A673 (cell line): Measurements from ENCODE around the gene KRT81. TPM values are rescaled to one million over a fixed set of nuclear protein-coding genes. Genes with fewer than 3 reads are reported as not detected.
"Not testable (repeated sequence)": the region's sequence is repeated elsewhere in the genome, so short reads cannot be mapped to it uniquely, and the experiment has no call there.

Source experiments
- BruUV-seq: library from RNA; stranded (reverse); fragments of 400-500 nt; replicated peaks from 2 replicates; lab custom pipeline; 2021; lab: Mats Ljungman, UMichigan
- CTCF ChIA-PET: fragments of 300-600 bp; sonication (Branson Sonifier 250); formaldehyde crosslinking; loops from one replicate; lab custom pipeline; 2022; ENCODE audit warnings: antibody characterized with exemption; lab: Charles Lee
- POLR2A ChIA-PET: fragments of 300-600 bp; sonication (Branson Sonifier 250); formaldehyde crosslinking; loops from one replicate; lab custom pipeline; 2022; ENCODE audit warnings: antibody characterized with exemption; ENCODE audit not compliant: low non-redundant PET; lab: Charles Lee
- DNase-seq: peaks from one replicate; pipeline ENCODE4 v3.0.0-alpha.2; 2015; ENCODE audit warnings: low spot score
- H3K27ac ChIP-seq: fragments of 200-600 bp; sonication (generic); 2 replicates; pipeline ENCODE4 v1.5.1; 2016; ENCODE audit warnings: mixed run types, low read depth, mild to moderate bottlenecking, mixed read lengths, antibody characterized with exemption, low read length; ENCODE audit not compliant: poor library complexity, severe bottlenecking
- H3K27me3 ChIP-seq: fragments of 200-600 bp; sonication (generic); replicated peaks from 2 replicates; pipeline ENCODE4 v1.6.1; 2017; ENCODE audit warnings: mixed run types, low read depth, mild to moderate bottlenecking, mixed read lengths, antibody characterized with exemption, low read length; ENCODE audit not compliant: insufficient read depth, poor library complexity
- H3K36me3 ChIP-seq: fragments of 200-600 bp; sonication (generic); 2 replicates; pipeline ENCODE4 v1.6.1; 2016; ENCODE audit warnings: mixed run types, mild to moderate bottlenecking, mixed read lengths, antibody characterized with exemption, low read length; ENCODE audit not compliant: insufficient read depth, poor library complexity, severe bottlenecking
- H3K4me1 ChIP-seq: fragments of 200-600 bp; sonication (generic); 2 replicates; pipeline ENCODE4 v1.6.1; 2017; ENCODE audit warnings: mixed run types, mild to moderate bottlenecking, mixed read lengths, antibody characterized with exemption, low read length; ENCODE audit not compliant: insufficient read depth, poor library complexity, severe bottlenecking
- H3K4me3 ChIP-seq: fragments of 200-600 bp; sonication (generic); 2 replicates; pipeline ENCODE4 v1.5.1; 2016; ENCODE audit warnings: low read depth, mixed run types, mild to moderate bottlenecking, mixed read lengths, low read length; ENCODE audit not compliant: poor library complexity, severe bottlenecking
- H3K9me3 ChIP-seq: fragments of 200-600 bp; sonication (generic); 2 replicates; pipeline ENCODE4 v1.6.1; 2016; ENCODE audit warnings: mixed run types, low read depth, mild to moderate bottlenecking, mixed read lengths, antibody characterized with exemption, low read length; ENCODE audit not compliant: poor library complexity, severe bottlenecking
- EZH2 ChIP-seq: fragments of 200-600 bp; sonication (generic); IDR thresholded peaks from 2 replicates; pipeline ENCODE4 v1.6.1; 2017; ENCODE audit warnings: borderline replicate concordance, low read depth, mild to moderate bottlenecking, mixed read lengths, antibody characterized with exemption, low read length; ENCODE audit not compliant: poor library complexity, severe bottlenecking
- intact Hi-C: fragments of 100-400 bp; cut with micrococcal nuclease; formaldehyde crosslinking; loops from one replicate; pipeline ENCODE4 v1.10.0; 2022; ENCODE audit not compliant: unreplicated experiment
- total RNA-seq: library from RNA; stranded (reverse); gene quantifications from 2 replicates; pipeline ENCODE4 v1.2.3, GENCODE V29; 2021
- TF ChIP-seq, protein P1 (sequence below): fragments of 300-800, 200-600 bp; sonication (generic); conservative IDR thresholded peaks from 2 replicates; pipeline ENCODE4 v1.5.1; 2017; ENCODE audit warnings: low read depth, mild to moderate bottlenecking, antibody characterized with exemption, low read length, moderate library complexity, mixed read lengths

KRT81 gene
- total RNA-seq, 1 experiment from 2014 or later = 0.30 TPM

DNA sequence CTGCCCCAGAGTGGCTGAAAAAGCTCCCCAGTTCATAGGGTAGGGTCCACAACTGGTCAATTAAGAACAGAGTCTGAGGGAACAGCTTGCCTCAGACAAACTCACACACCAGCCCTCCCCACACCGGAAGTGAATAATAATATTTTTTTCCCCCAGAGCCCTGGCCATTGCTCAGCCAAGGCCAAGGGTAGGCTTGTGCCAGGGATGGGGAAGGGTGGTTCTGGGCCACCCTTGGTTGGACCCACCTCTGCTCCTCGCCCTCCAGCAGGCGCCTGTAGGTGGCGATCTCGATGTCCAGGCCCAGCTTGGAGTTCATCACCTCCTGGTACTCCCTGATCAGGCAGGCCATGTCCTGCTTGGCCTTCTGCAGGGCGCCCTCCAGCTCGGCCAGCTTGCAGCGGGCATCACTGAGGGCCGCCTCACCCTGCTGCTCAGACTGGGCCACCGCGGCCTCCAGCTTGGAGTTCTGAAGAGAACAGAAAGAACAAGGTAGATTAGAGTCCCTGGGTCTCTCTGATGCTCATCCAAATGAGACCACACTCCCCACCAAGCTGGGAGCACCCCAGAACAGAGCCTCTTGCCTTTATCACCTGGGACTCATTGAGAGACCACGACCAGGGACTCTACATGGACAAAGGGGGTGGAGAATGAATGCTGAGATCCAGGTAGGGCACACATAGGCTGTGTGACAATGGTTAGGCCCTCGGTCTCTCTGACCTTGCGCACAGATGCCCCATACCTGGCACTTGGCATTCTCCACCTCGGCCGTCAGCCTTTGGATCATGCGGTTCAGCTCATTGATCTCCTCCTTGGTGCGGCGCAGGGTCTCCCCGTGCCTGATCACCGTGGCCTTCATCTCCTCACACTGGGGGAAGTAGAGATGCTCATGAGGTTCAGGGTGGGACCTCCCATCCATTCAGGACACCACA lies 4.2 kb downstream of the KRT81 start:
- TF ChIP-seq, protein P1, sequence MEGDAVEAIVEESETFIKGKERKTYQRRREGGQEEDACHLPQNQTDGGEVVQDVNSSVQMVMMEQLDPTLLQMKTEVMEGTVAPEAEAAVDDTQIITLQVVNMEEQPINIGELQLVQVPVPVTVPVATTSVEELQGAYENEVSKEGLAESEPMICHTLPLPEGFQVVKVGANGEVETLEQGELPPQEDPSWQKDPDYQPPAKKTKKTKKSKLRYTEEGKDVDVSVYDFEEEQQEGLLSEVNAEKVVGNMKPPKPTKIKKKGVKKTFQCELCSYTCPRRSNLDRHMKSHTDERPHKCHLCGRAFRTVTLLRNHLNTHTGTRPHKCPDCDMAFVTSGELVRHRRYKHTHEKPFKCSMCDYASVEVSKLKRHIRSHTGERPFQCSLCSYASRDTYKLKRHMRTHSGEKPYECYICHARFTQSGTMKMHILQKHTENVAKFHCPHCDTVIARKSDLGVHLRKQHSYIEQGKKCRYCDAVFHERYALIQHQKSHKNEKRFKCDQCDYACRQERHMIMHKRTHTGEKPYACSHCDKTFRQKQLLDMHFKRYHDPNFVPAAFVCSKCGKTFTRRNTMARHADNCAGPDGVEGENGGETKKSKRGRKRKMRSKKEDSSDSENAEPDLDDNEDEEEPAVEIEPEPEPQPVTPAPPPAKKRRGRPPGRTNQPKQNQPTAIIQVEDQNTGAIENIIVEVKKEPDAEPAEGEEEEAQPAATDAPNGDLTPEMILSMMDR = 0 out of 2 replicates have a peak, but pooled peaks have one; percentile 18
- POLR2A ChIA-PET, H3K27me3 ChIP-seq, DNase-seq, H3K4me3 ChIP-seq, intact Hi-C loops, CTCF ChIA-PET, H3K36me3 ChIP-seq, H3K4me1 ChIP-seq, BruUV-seq, H3K9me3 ChIP-seq, H3K27ac ChIP-seq: not testable (repeated sequence)

- no TSS peak for BruUV-seq
- Histone ChIP-seq H3K9me3 (no peaks in the 10 kb centered on the region), H3K27me3 (no peaks in the 10 kb centered on the region), H3K4me3 (no peak overlapping the region), H3K4me1 (no peaks in the 10 kb centered on the region), H3K27ac (no peak overlapping the region), H3K36me3 (no peaks in the 10 kb centered on the region)
- CTCF ChIA-PET = no interaction called here
- POLR2A ChIA-PET = no interaction called here
- intact Hi-C loops = no loop called here
- no peak for DNase-seq
- TF ChIP-seq, protein P1 = no peak
- no peak for TF ChIP-seq EZH2
Measured at GRCh38 chr12:52285851-52286530, 5.3 kb downstream of the KRT81 start.

GRCh38 chr12:52285172-52285745 lies 6.1 kb downstream of the KRT81 start:
- H3K27ac ChIP-seq = no peak overlapping the region
- ChIA-PET POLR2A (interaction anchor here (0.6 kb wide), 1 partner anchor 20 kb away, joined by 3 read pairs; no protein-coding TSS in a partner anchor), CTCF (no interaction called here)

More at GRCh38 chr12:52285172-52285745, 6.1 kb downstream of the KRT81 start:
- H3K9me3 ChIP-seq = no peaks in the 10 kb centered on the region
- no peak overlapping the region for H3K4me3 ChIP-seq
- no peaks in the 10 kb centered on the region for H3K27me3 ChIP-seq
- intact Hi-C loops = no loop called here
- peaks cover 5% of the 10 kb centered on the region for H3K4me1 ChIP-seq
- no peaks in the 10 kb centered on the region for H3K36me3 ChIP-seq
- no peak for DNase-seq
- no TSS peak for BruUV-seq
- TF ChIP-seq EZH2 = no peak
- TF ChIP-seq, protein P1 = no peak
